SK-N-SH treated with all-trans-retinoic acid at 6 μM for 48 hours (cell line): ENCODE data around the gene BABAM2.

Experiments
- ATAC-seq: fragments of 200-7000 bp; cut with Tn5 transposase; 3 replicates; pipeline ENCODE4 v1.9.1; 2020; ENCODE audit warnings: mild to moderate bottlenecking, moderate library complexity
- ARNTL ChIP-seq: fragments of 450-650 bp; formaldehyde crosslinking; IDR thresholded peaks from 2 replicates; pipeline ENCODE4 v1.5.0; 2020; ENCODE audit warnings: low read depth, mild to moderate bottlenecking, moderate library complexity, borderline replicate concordance
- BACH2 ChIP-seq: fragments of 250-450 bp; sonication (Bioruptor Pico); IDR thresholded peaks from 2 replicates; pipeline ENCODE4 v1.9.0; 2021; ENCODE audit warnings: mild to moderate bottlenecking, borderline replicate concordance
- CREB5 ChIP-seq: fragments of 250-450 bp; sonication (Bioruptor Pico); IDR thresholded peaks from 2 replicates; pipeline ENCODE4 v1.5.1; 2020; ENCODE audit warnings: low read depth, mild to moderate bottlenecking, moderate library complexity
- CSDC2 ChIP-seq: fragments of 250-450 bp; sonication (Bioruptor Pico); IDR thresholded peaks from 2 replicates; pipeline ENCODE4 v1.5.0; 2020; ENCODE audit warnings: mild to moderate bottlenecking, moderate library complexity
- CSRNP3 ChIP-seq: fragments of 250-450 bp; sonication (Bioruptor Pico); IDR thresholded peaks from 2 replicates; pipeline ENCODE4 v1.5.1; 2021; ENCODE audit warnings: mild to moderate bottlenecking, moderate library complexity
- ESRRG ChIP-seq: fragments of 250-450 bp; sonication (Bioruptor Pico); IDR thresholded peaks from 2 replicates; pipeline ENCODE4 v1.6.1; 2021; ENCODE audit warnings: mild to moderate bottlenecking
- GLIS3 ChIP-seq: fragments of 250-450 bp; sonication (Bioruptor Pico); IDR thresholded peaks from 2 replicates; pipeline ENCODE4 v1.5.0; 2020; ENCODE audit warnings: mild to moderate bottlenecking, moderate library complexity
- ISL1 ChIP-seq: fragments of 250-450 bp; sonication (Bioruptor Pico); IDR thresholded peaks from 2 replicates; pipeline ENCODE4 v2.1.2; 2022; ENCODE audit warnings: mild to moderate bottlenecking, moderate library complexity
- OSR1 ChIP-seq: fragments of 250-450 bp; sonication (Bioruptor Pico); IDR thresholded peaks from 2 replicates; pipeline ENCODE4 v1.8.0; 2022; ENCODE audit warnings: moderate library complexity, mild to moderate bottlenecking, inconsistent platforms
- PATZ1 ChIP-seq: fragments of 250-450 bp; sonication (Bioruptor Pico); IDR thresholded peaks from 2 replicates; pipeline ENCODE4 v1.8.0; 2020; ENCODE audit warnings: mild to moderate bottlenecking, moderate library complexity, borderline replicate concordance
- POU6F1 ChIP-seq: fragments of 250-450 bp; sonication (Bioruptor Pico); IDR thresholded peaks from 2 replicates; pipeline ENCODE4 v1.8.0; 2021; ENCODE audit warnings: low read depth, mild to moderate bottlenecking, moderate library complexity, borderline replicate concordance
- PPARA ChIP-seq: fragments of 250-450 bp; sonication (Bioruptor Pico); IDR thresholded peaks from 2 replicates; pipeline ENCODE4 v1.5.0; 2020; ENCODE audit warnings: mild to moderate bottlenecking, borderline replicate concordance
- RARB ChIP-seq: fragments of 250-450 bp; sonication (Bioruptor Pico); IDR thresholded peaks from 2 replicates; pipeline ENCODE4 v1.8.0; 2021; ENCODE audit warnings: mild to moderate bottlenecking, moderate library complexity
- SNAI2 ChIP-seq: fragments of 250-450 bp; sonication (Bioruptor Pico); IDR thresholded peaks from 2 replicates; pipeline ENCODE4 v1.5.0; 2020; ENCODE audit warnings: mild to moderate bottlenecking, moderate library complexity
- TCF4 ChIP-seq: fragments of 250-450 bp; sonication (Bioruptor Pico); IDR thresholded peaks from 2 replicates; pipeline ENCODE4 v1.8.0; 2021; ENCODE audit warnings: mild to moderate bottlenecking, moderate library complexity, borderline replicate concordance
- TOX ChIP-seq: fragments of 250-450 bp; sonication (Bioruptor Pico); IDR thresholded peaks from 2 replicates; pipeline ENCODE4 v1.8.0; 2021; ENCODE audit warnings: mild to moderate bottlenecking, moderate library complexity, borderline replicate concordance
- TSHZ2 ChIP-seq: fragments of 250-450 bp; sonication (Bioruptor Pico); IDR thresholded peaks from 2 replicates; pipeline ENCODE4 v1.5.0; 2020; ENCODE audit warnings: mild to moderate bottlenecking, moderate library complexity
- ZC3H10 ChIP-seq: fragments of 250-450 bp; sonication (Bioruptor Pico); IDR thresholded peaks from 2 replicates; pipeline ENCODE4 v1.5.1; 2021; ENCODE audit warnings: mild to moderate bottlenecking, moderate library complexity
- ZFP3 ChIP-seq: fragments of 250-450 bp; sonication (Bioruptor Pico); IDR thresholded peaks from 2 replicates; pipeline ENCODE4 v1.5.0; 2020; ENCODE audit warnings: mild to moderate bottlenecking, moderate library complexity
- ZFP30 ChIP-seq: fragments of 450-650 bp; formaldehyde crosslinking; IDR thresholded peaks from 2 replicates; pipeline ENCODE4 v1.5.0; 2022; ENCODE audit warnings: mild to moderate bottlenecking, moderate library complexity
- ZNF565 ChIP-seq: fragments of 450-650 bp; formaldehyde crosslinking; conservative IDR thresholded peaks from 2 replicates; pipeline ENCODE4 v1.5.0; 2020; ENCODE audit warnings: low read depth, mild to moderate bottlenecking, moderate library complexity
- ZNF70 ChIP-seq: fragments of 450-650 bp; formaldehyde crosslinking; IDR thresholded peaks from 2 replicates; pipeline ENCODE4 v1.5.0; 2020; ENCODE audit warnings: mild to moderate bottlenecking, moderate library complexity
- ZNF8 ChIP-seq: fragments of 450-650 bp; formaldehyde crosslinking; IDR thresholded peaks from 2 replicates; pipeline ENCODE4 v1.5.0; 2020; ENCODE audit warnings: mild to moderate bottlenecking, moderate library complexity

Gene BABAM2

GRCh38 chr2:28274911-28275685, 384.6 kb downstream of the BABAM2 start:
- TF ChIP-seq ZFP3 (CRISPR knock-in tag), result peak; percentile 31; the same call in 1 of the 2 replicates
- TF ChIP-seq ZNF8 (CRISPR knock-in tag), result no peak
- no peak for TF ChIP-seq ZFP30 (CRISPR knock-in tag)
- ATAC-seq, result peak; percentile 35

- TF ChIP-seq OSR1 (no peak), TCF4 (CRISPR knock-in tag) (no peak), ARNTL (0 out of 2 replicates have a peak, but pooled peaks have one; percentile 41), ZNF565 (peak; percentile 29; the same call in 1 of the 2 replicates), GLIS3 (CRISPR knock-in tag) (no peak), TOX (CRISPR knock-in tag) (no peak), ZFP30 (CRISPR knock-in tag) (no peak), ESRRG (CRISPR knock-in tag) (no peak), CSRNP3 (CRISPR knock-in tag) (no peak), POU6F1 (CRISPR knock-in tag) (no peak), BACH2 (CRISPR knock-in tag) (no peak), SNAI2 (no peak), ZC3H10 (CRISPR knock-in tag) (no peak), RARB (CRISPR knock-in tag) (no peak), TSHZ2 (no peak), ZNF8 (CRISPR knock-in tag) (peak; percentile 16; the same call in 1 of the 2 replicates), ISL1 (CRISPR knock-in tag) (peak; percentile 94), CSDC2 (CRISPR knock-in tag) (no peak), PPARA (CRISPR knock-in tag) (no peak), PATZ1 (no peak), ZNF70 (no peak), CREB5 (CRISPR knock-in tag) (peak; percentile 82; the same call in 1 of the 2 replicates), ZFP3 (CRISPR knock-in tag) (no peak; the same call in 1 of the 2 replicates)
- ATAC-seq, result peak; percentile 95
These were observed 385.6 kb downstream of the BABAM2 start for GRCh38 chr2:28276076-28276618.
